Natural killer cell (primary cell): ENCODE measurements around the gene DPM2. TPM values are rescaled to one million over a fixed set of nuclear protein-coding genes. Genes with fewer than 3 reads are reported as not detected.
A peak's percentile ranks its signal among the peaks of the same experiment; 100 is the strongest.

Source experiments
- ATAC-seq, 3 donors: fragments of 150-1000 bp in 2 of 3; fragments of 200-7000 bp in 1 of 3; cut with Tn5 transposase; 1 replicate in 1 of 3; 2 replicates in 2 of 3; pipeline ENCODE4 v1.10.0; 2021; ENCODE audit warnings: mild to moderate bottlenecking in 2 of 3, moderate library complexity in 2 of 3
- DNase-seq, 2 donors: peaks; one replicate each; pipeline versions ENCODE4 v3.0.0 to v3.0.0-alpha.2; 2013 to 2021; ENCODE audit warnings: mixed read lengths in 1 of 2
- H3K27ac ChIP-seq: one replicate; pipeline ENCODE4 v1.5.1; 2013; ENCODE audit warnings: mild to moderate bottlenecking, low read length
- H3K27me3 ChIP-seq: one replicate; pipeline ENCODE4 v1.6.1; 2013; ENCODE audit warnings: low read length; ENCODE audit not compliant: control insufficient read depth, insufficient read depth
- H3K36me3 ChIP-seq: one replicate; pipeline ENCODE4 v1.6.1; 2013; ENCODE audit warnings: low read length; ENCODE audit not compliant: control insufficient read depth, insufficient read depth
- H3K4me1 ChIP-seq: one replicate; pipeline ENCODE4 v1.6.1; 2013; ENCODE audit warnings: low read length; ENCODE audit not compliant: control insufficient read depth, insufficient read depth
- H3K4me3 ChIP-seq: one replicate; pipeline ENCODE4 v1.5.1; 2013; ENCODE audit warnings: low read length
- H3K9me3 ChIP-seq: one replicate; pipeline ENCODE4 v1.6.1; 2013; ENCODE audit warnings: low read length; ENCODE audit not compliant: control insufficient read depth, insufficient read depth
- H3K27ac Mint-ChIP-seq, 2 donors: one replicate each; pipeline ENCODE4 v1.8.0; 2022; ENCODE audit warnings: mild to moderate bottlenecking in 2 of 2, mixed read lengths in 2 of 2, moderate library complexity in 1 of 2
- H3K27me3 Mint-ChIP-seq, 2 donors: one replicate each; pipeline ENCODE4 v1.8.0; 2022; ENCODE audit warnings: low read depth in 2 of 2, mixed read lengths in 2 of 2
- H3K36me3 Mint-ChIP-seq: one replicate; pipeline ENCODE4 v1.8.0; 2022; ENCODE audit warnings: mixed read lengths
- H3K4me1 Mint-ChIP-seq, 2 donors: one replicate each; pipeline ENCODE4 v1.8.0; 2022; ENCODE audit warnings: mixed read lengths in 2 of 2
- H3K4me3 Mint-ChIP-seq: one replicate; pipeline ENCODE4 v1.8.0; 2022; ENCODE audit warnings: mild to moderate bottlenecking, moderate library complexity, mixed read lengths
- H3K9me3 Mint-ChIP-seq, 2 donors: one replicate each; pipeline ENCODE4 v1.8.0; 2022; ENCODE audit warnings: mixed read lengths in 2 of 2
- WGBS: methylation state at CpG from one replicate; pipeline ENCODE4 v1.1.7; 2013; ENCODE audit warnings: missing lambda C conversion rate; ENCODE audit not compliant: insufficient coverage; 5-methylcytosine and 5-hydroxymethylcytosine counted together
- intact Hi-C: fragments of 100-400 bp; cut with micrococcal nuclease; formaldehyde crosslinking; loops from one replicate; pipeline ENCODE4 v1.14.2; 2022
- total RNA-seq, 4 donors: library from RNA; stranded (reverse); fragments of 120-200 nt in 1 of 4; gene quantifications; one replicate each; pipeline versions ENCODE4 v1.2.3 to v1.2.4, GENCODE V29; 2013 to 2022
- TF ChIP-seq, protein P1 (sequence below): fragments of 200-600 bp; IDR thresholded peaks from one replicate; pipeline ENCODE4 v1.8.0; 2022; ENCODE audit warnings: antibody characterized with exemption

The DPM2 gene
- total RNA-seq, 3 donors from 2014 or later (not counting 1 experiment from before 2014, with no cell fraction given): 22.9 to 31.4 (median 24.1) TPM

GRCh38 chr9:127953154-127953553 is 15.5 kb upstream of the DPM2 start:
- ATAC-seq: no peak
- no peaks in the 10 kb centered on the region for H3K36me3 Mint-ChIP-seq
- Histone ChIP-seq H3K27ac (no peak overlapping the region), H3K27me3 (no peaks in the 10 kb centered on the region), H3K4me1 (peaks cover 23% of the 10 kb centered on the region), H3K9me3 (no peaks in the 10 kb centered on the region), H3K4me3 (no peak overlapping the region), H3K36me3 (peaks cover 3% of the 10 kb centered on the region)
- intact Hi-C loops: no loop called here
- H3K4me3 Mint-ChIP-seq: no peak overlapping the region
- H3K27ac Mint-ChIP-seq: no peak overlapping the region
- no CpG with 5 or more reads among the region's 1 CpG for WGBS
- H3K27me3 Mint-ChIP-seq: no peaks in the 10 kb centered on the region
- H3K9me3 Mint-ChIP-seq: no peaks in the 10 kb centered on the region
- no peak for DNase-seq
- TF ChIP-seq, protein P1, sequence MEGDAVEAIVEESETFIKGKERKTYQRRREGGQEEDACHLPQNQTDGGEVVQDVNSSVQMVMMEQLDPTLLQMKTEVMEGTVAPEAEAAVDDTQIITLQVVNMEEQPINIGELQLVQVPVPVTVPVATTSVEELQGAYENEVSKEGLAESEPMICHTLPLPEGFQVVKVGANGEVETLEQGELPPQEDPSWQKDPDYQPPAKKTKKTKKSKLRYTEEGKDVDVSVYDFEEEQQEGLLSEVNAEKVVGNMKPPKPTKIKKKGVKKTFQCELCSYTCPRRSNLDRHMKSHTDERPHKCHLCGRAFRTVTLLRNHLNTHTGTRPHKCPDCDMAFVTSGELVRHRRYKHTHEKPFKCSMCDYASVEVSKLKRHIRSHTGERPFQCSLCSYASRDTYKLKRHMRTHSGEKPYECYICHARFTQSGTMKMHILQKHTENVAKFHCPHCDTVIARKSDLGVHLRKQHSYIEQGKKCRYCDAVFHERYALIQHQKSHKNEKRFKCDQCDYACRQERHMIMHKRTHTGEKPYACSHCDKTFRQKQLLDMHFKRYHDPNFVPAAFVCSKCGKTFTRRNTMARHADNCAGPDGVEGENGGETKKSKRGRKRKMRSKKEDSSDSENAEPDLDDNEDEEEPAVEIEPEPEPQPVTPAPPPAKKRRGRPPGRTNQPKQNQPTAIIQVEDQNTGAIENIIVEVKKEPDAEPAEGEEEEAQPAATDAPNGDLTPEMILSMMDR: no peak
- peaks cover 5 to 7% of the 10 kb centered on the region in 2 donors for H3K4me1 Mint-ChIP-seq

DNA sequence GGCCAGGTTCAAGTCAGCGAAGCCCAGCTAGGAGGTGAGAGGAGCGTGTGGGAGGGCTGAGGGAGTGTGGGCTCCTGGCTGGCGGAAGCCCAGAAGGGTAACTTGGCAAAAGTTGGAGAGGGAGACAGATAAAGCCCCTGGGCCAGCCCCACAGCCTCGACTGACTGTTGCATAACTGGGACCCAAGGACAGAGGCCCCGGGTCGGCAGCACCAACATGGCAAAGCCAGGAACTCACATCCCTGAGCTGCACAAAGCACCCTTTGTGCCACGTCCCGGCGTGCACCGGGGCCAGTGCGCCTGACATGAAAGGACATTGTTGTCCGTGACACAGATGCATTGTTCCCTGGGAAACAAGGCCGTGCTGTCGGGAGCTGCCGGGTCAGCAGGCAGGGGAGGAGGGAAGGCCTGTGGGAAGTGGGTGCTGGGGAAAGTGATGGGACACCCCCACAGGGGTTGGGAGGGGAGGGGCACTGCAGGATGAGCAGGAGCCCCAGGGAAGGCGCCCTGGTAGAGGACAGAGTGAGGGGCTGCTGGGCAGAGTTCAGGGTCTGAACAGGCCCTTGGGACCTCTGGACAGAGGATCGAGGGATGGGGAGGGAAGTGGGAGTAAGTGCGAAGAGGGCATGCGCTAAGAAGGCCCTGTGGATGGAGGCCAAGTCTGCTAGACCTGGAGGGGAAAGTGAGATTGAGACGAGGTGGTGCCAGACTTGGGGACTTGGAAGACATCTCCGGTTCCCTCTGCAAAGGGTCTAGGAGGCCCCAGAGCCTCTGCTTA is 13.0 kb upstream of the DPM2 start:
- intact Hi-C loops: no loop called here
- H3K4me3 ChIP-seq: no peak overlapping the region
- peaks cover 19% of the 10 kb centered on the region for H3K4me1 ChIP-seq
- H3K4me1 Mint-ChIP-seq: peaks cover 5 to 6% of the 10 kb centered on the region in 2 donors
- H3K4me3 Mint-ChIP-seq: no peak overlapping the region
- H3K27ac Mint-ChIP-seq: no peak overlapping the region
- no peaks in the 10 kb centered on the region for H3K27me3 Mint-ChIP-seq
- no peaks in the 10 kb centered on the region for H3K9me3 ChIP-seq
- H3K27ac ChIP-seq: no peak overlapping the region
- TF ChIP-seq, protein P1: no peak
- no peaks in the 10 kb centered on the region for H3K36me3 Mint-ChIP-seq
- no peaks in the 10 kb centered on the region for H3K9me3 Mint-ChIP-seq
- no peak for DNase-seq
- 93% methylated on average over 21 of the region's 21 CpGs for WGBS
- H3K27me3 ChIP-seq: no peaks in the 10 kb centered on the region
- no peak for ATAC-seq
- peaks cover 5% of the 10 kb centered on the region for H3K36me3 ChIP-seq

DNA sequence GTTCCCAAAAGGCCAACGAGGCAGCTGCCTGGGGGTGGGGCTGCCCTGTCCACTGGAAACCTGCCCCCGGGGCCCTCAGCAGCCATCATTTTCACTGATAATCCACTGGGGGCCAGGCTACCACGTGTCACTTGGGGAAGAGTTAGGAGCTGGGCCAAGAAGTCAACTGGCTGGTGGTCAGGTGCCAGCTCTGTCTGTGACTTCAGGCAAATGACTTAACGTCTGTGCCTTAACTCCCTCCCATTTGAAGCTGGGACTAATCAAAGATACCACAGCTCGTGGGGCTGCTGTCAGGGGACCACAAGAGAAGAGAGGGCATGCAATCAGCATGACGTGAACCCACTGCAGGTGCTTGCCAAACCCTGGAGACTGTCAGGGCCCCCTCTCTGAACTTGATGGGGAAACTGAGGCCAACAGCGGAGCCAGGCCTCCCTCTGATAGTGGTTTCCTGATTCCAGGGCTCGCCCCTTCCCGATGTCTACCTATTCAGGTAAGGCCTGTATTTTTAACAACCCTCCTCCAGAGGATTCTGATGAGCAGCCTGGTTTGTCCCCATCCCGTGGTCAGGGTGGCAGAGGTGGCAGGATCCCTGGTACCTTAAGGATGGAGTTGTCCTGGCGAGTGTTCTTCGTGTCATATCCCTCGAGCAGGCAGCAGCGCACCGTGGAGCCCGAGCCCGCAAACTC is 12.3 kb upstream of the DPM2 start:
- DNase-seq (peak in 1 of 2 donors; percentile 51), ATAC-seq (no peak)
- Histone ChIP-seq H3K36me3 (peaks cover 8% of the 10 kb centered on the region), H3K4me3 (no peak overlapping the region), H3K9me3 (no peaks in the 10 kb centered on the region), H3K27me3 (no peaks in the 10 kb centered on the region), H3K27ac (no peak overlapping the region), H3K4me1 (peaks cover 12% of the 10 kb centered on the region)
- no peaks in the 10 kb centered on the region for H3K27me3 Mint-ChIP-seq
- H3K4me1 Mint-ChIP-seq: no peaks in the 10 kb centered on the region
- H3K36me3 Mint-ChIP-seq: no peaks in the 10 kb centered on the region
- 88% methylated on average over 17 of the region's 17 CpGs for WGBS
- intact Hi-C loops: no loop called here
- H3K4me3 Mint-ChIP-seq: no peak overlapping the region
- no peak overlapping the region for H3K27ac Mint-ChIP-seq
- TF ChIP-seq, protein P1: no peak
- H3K9me3 Mint-ChIP-seq: no peaks in the 10 kb centered on the region
